Activated naive CD8-positive, alpha-beta T cell treated with anti-CD3 and anti-CD28 coated beads, Interleukin-2, amount 10 ng/mL, durations not matched to agents 7 days and 5 days (primary cell): ENCODE results near the gene TET1. TPM values are rescaled to one million over a fixed set of nuclear protein-coding genes. Genes with fewer than 3 reads are reported as not detected.
"Not testable (repeated sequence)": the region's sequence is repeated elsewhere in the genome, so short reads cannot be mapped to it uniquely, and the experiment has no call there.

ENCODE experiments used
- ATAC-seq: fragments of 150-1000 bp; cut with Tn5 transposase; one replicate; pipeline ENCODE4 v1.10.0; 2021; ENCODE audit warnings: low read depth, moderate library complexity
- POLR2A ChIA-PET: fragments of 350-600 bp; sonication (Branson Sonifier 250); formaldehyde crosslinking; loops from one replicate; lab custom pipeline; 2021; ENCODE audit warnings: antibody characterized with exemption; lab: Charles Lee
- DNase-seq: peaks from one replicate; pipeline ENCODE4 v3.0.0; 2021
- H3K27ac Mint-ChIP-seq: one replicate; pipeline ENCODE4 v1.8.0; 2022; ENCODE audit warnings: mild to moderate bottlenecking, mixed read lengths
- H3K27me3 Mint-ChIP-seq: one replicate; pipeline ENCODE4 v1.8.0; 2022; ENCODE audit warnings: mild to moderate bottlenecking, moderate library complexity, mixed read lengths
- H3K36me3 Mint-ChIP-seq: one replicate; pipeline ENCODE4 v1.8.0; 2021; ENCODE audit warnings: mild to moderate bottlenecking, mixed read lengths
- H3K4me1 Mint-ChIP-seq: one replicate; pipeline ENCODE4 v1.8.0; 2021; ENCODE audit warnings: mixed read lengths
- H3K4me3 Mint-ChIP-seq: one replicate; pipeline ENCODE4 v1.8.0; 2022; ENCODE audit warnings: mild to moderate bottlenecking, moderate library complexity, mixed read lengths
- H3K9me3 Mint-ChIP-seq: one replicate; pipeline ENCODE4 v1.8.0; 2021; ENCODE audit warnings: mixed read lengths
- total RNA-seq, 2 experiments: library from RNA; stranded (reverse); gene quantifications; one replicate each; pipeline ENCODE4 v1.2.3, GENCODE V29; 2021

TET1 gene
- 1 to 10 TPM; 3.8 to 4.1 TPM for total RNA-seq

DNA sequence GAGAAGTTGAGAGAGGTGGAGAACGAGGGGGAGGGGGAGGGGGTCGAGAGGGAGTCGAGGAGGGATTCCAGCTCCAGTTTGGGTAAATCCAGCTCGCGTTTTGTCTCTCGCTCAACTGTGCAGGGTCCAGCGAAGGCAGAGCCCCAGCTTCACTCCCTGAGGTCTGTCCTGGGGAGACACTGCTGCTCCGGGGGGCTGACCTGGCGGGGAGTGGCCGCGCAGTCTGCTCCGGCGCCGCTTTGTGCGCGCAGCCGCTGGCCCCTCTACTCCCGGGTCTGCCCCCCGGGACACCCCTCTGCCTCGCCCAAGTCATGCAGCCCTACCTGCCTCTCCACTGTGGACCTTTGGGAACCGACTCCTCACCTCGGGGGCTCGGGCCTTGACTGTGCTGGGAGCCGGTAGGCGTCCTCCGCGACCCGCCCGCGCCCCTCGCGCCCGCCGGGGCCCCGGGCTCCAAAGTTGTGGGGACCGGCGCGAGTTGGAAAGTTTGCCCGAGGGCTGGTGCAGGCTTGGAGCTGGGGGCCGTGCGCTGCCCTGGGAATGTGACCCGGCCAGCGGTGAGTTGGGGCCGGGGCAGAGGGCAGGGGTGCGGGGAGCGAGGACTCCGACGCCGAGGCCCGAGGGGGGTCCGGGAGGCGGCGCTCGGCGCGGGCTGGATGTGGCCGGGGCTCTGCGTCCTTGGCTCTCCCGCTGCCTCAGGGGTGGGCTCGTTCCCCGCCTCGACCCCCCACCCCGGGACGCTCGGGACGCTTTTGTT is at the start of gene TET1:
TET1 (plus strand) TSS at position 152 of the 757 bp plus-strand sequence. CDS start 12,002 bp downstream, outside the sequence.
- DNase-seq: peak; percentile 52
- Mint-ChIP-seq H3K36me3 (no peaks in the 10 kb centered on the region), H3K4me3 (peak within 1 kb of the TSS; percentile 78), H3K27me3 (peaks cover 71% of the 10 kb centered on the region), H3K4me1 (peaks cover 24% of the 10 kb centered on the region), H3K9me3 (no peaks in the 10 kb centered on the region), H3K27ac (no peak within 1 kb of the TSS)
- POLR2A ChIA-PET: interaction anchor here (0.6 to 1.4 kb wide), 6 partner anchors 36 to 340 kb away, joined by 3 to 8 read pairs (median 4); no protein-coding TSS in a partner anchor
- peak; percentile 51 for ATAC-seq

- DNase-seq, ATAC-seq, H3K9me3 Mint-ChIP-seq, H3K4me1 Mint-ChIP-seq, H3K36me3 Mint-ChIP-seq, H3K4me3 Mint-ChIP-seq, POLR2A ChIA-PET, H3K27me3 Mint-ChIP-seq, H3K27ac Mint-ChIP-seq: not testable (repeated sequence)
These were observed 43.9 kb upstream of the TET1 start for GRCh38 chr10:68516216-68516615.

DNA sequence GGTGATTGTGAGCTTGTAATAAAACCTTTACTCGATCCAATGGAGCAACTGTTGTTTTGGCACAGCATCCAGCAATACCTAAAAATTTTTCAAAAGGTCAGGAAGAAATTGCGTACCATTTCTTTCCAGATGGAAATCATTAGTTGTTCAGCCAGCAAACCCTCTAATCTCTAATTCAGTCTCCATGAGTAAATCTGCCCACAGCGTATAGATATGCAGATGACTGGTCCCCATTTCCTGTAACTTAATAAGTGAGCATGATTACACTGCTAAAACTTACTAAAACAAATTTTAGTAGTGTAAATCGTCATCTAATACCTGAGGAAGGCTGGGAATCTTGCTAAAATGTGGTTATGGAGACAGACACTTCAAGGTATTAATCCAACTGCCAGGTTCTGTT is 43.4 kb upstream of the TET1 start:
- peaks cover 1% of the 10 kb centered on the region for H3K4me1 Mint-ChIP-seq
- no peak overlapping the region for H3K4me3 Mint-ChIP-seq
- H3K9me3 Mint-ChIP-seq: no peaks in the 10 kb centered on the region
- no peak for ATAC-seq
- DNase-seq: no peak
- H3K27ac Mint-ChIP-seq: no peak overlapping the region
- no peaks in the 10 kb centered on the region for H3K27me3 Mint-ChIP-seq
- no peaks in the 10 kb centered on the region for H3K36me3 Mint-ChIP-seq
- POLR2A ChIA-PET: no interaction called here

DNA sequence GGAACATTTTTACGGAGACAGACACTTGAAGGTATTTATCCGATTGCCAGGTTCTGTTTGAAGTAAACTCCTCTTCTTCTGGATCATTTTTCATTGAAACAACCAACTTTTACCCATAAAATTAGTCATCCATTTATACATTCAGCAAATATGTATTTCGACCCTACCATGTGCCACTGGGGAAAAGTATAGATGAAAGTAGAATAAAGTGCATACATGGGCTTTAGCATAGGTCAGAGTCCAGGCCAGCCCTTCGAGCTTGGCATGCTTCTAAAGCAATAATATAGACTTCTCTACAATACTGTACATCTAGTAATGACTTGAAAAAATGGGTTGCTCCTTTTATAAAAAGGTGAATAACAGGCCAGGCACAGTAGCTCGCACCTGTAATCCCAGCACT is 42.9 kb upstream of the TET1 start:
- DNase-seq: no peak
- ATAC-seq: no peak
- Mint-ChIP-seq H3K27me3 (no peaks in the 10 kb centered on the region), H3K36me3 (peaks cover 2% of the 10 kb centered on the region), H3K9me3 (no peaks in the 10 kb centered on the region), H3K4me3 (no peak overlapping the region), H3K27ac (no peak overlapping the region), H3K4me1 (peaks cover 1% of the 10 kb centered on the region)
- POLR2A ChIA-PET: no interaction called here

DNA sequence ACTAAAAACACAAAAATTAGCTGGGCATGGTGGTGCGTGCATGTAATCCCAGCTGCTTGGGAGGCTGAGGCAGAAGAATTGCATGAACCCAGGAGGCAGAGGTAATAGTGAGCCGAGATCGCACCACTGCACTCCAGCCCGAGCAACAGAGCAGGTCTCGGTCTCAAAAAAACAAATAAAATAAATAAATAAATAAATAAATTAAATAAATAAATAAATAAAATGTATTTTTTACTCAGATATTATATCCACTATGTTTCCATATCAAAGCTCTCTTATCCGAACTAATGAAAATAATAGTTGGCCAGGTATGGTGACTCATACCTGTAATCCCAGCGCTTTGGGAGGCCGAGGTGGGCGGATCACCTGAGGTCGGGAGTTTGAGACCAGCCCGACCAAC is 41.5 kb upstream of the TET1 start:
- H3K4me3 Mint-ChIP-seq, DNase-seq, H3K4me1 Mint-ChIP-seq, H3K27ac Mint-ChIP-seq, H3K27me3 Mint-ChIP-seq, H3K9me3 Mint-ChIP-seq, H3K36me3 Mint-ChIP-seq, ATAC-seq: not testable (repeated sequence)
- POLR2A ChIA-PET: interaction anchor here (0.6 kb wide), 1 partner anchor 67 kb away, joined by 4 read pairs; no protein-coding TSS in a partner anchor

GRCh38 chr10:68525490-68526038 is 34.6 kb upstream of the TET1 start:
- not testable (repeated sequence) for H3K4me3 Mint-ChIP-seq

GRCh38 chr10:68526634-68527307 is 33.4 kb upstream of the TET1 start:
- no peak for DNase-seq

More at GRCh38 chr10:68525490-68526038, 34.6 kb upstream of the TET1 start:
- H3K4me1 Mint-ChIP-seq, ATAC-seq, H3K9me3 Mint-ChIP-seq, POLR2A ChIA-PET, H3K27ac Mint-ChIP-seq, H3K27me3 Mint-ChIP-seq, DNase-seq, H3K36me3 Mint-ChIP-seq: not testable (repeated sequence)

DNA sequence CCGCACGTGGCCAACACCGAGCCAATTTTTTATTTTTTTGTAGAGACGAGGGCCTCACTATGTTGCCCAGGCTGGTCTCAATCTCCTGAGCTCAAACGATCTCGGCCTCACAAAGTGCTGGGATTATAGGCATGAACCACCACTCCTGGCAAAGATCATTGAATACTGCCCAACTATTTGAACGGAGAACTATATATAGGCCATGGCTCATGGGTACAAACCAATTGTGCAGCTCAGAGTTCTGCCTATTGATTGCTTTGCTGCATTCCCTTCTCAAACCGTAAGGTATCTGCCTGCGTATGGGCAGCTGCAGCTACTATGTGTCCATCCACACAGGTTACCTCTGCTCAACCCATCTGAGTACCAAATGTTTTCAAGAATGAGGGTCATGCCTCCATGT is 23.2 kb upstream of the TET1 start:
- Mint-ChIP-seq H3K4me3 (no peak overlapping the region), H3K36me3 (no peaks in the 10 kb centered on the region), H3K27me3 (no peaks in the 10 kb centered on the region), H3K9me3 (no peaks in the 10 kb centered on the region), H3K4me1 (no peaks in the 10 kb centered on the region), H3K27ac (no peak overlapping the region)
- ATAC-seq (no peak), DNase-seq (no peak)
- POLR2A ChIA-PET: no interaction called here

More at GRCh38 chr10:68526634-68527307, 33.4 kb upstream of the TET1 start:
- no peaks in the 10 kb centered on the region for H3K9me3 Mint-ChIP-seq
- H3K27me3 Mint-ChIP-seq: no peaks in the 10 kb centered on the region
- POLR2A ChIA-PET: no interaction called here
- H3K36me3 Mint-ChIP-seq: peaks cover 2% of the 10 kb centered on the region
- peaks cover 6% of the 10 kb centered on the region for H3K4me1 Mint-ChIP-seq
- peak overlapping the region; percentile 94 for H3K27ac Mint-ChIP-seq
- ATAC-seq: no peak
- peak overlapping the region; percentile 97 for H3K4me3 Mint-ChIP-seq

- Mint-ChIP-seq H3K9me3 (no peaks in the 10 kb centered on the region), H3K4me3 (no peak overlapping the region), H3K27me3 (no peaks in the 10 kb centered on the region), H3K36me3 (no peaks in the 10 kb centered on the region), H3K27ac (no peak overlapping the region), H3K4me1 (no peaks in the 10 kb centered on the region)
- ATAC-seq (no peak), DNase-seq (no peak)
- POLR2A ChIA-PET: interaction anchor here (0.7 kb wide), 1 partner anchor 24 kb away, joined by 3 read pairs; no protein-coding TSS in a partner anchor
These were observed 22.3 kb upstream of the TET1 start for GRCh38 chr10:68537796-68538195.

GRCh38 chr10:68543004-68543918 is 16.9 kb upstream of the TET1 start:
- Mint-ChIP-seq H3K4me3 (no peak overlapping the region), H3K27ac (no peak overlapping the region), H3K27me3 (peaks cover 4% of the 10 kb centered on the region), H3K36me3 (no peaks in the 10 kb centered on the region), H3K4me1 (no peaks in the 10 kb centered on the region), H3K9me3 (no peaks in the 10 kb centered on the region)
- ATAC-seq (no peak), DNase-seq (no peak)
- POLR2A ChIA-PET: no interaction called here

DNA sequence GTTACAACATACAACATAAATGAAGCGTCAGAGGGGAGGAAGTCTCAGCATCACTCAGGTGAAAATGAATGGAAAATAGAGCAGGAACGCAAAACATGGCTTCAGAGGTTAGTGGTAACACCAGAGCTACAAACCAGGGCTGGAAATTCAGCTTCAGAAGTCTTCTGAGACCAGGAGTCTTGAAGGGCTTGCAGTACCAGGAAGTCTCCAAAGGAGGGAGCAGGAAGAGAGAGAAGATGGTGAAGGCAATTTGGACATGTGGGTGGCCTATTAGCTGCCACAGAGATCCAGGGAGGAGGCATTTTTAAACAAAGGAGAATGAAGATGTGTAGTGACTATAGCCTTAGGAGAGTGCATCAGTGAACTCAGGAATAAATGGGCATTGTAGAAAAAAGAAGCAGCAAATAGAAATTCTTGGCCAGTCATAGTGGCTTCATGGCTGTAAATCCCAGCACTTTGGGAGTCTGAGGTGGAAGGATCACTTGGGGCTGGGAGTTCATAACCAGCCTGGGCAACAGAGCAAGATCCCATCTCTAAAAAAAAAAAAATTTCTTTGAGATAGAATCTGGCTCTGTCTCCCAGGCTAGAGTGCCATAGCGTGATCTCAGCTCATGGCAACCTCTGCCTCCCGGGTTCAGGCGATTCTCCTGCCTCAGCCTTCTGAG is 9.3 kb upstream of the TET1 start:
- DNase-seq: no peak
- Mint-ChIP-seq H3K27ac (no peak overlapping the region), H3K36me3 (no peaks in the 10 kb centered on the region), H3K9me3 (no peaks in the 10 kb centered on the region), H3K27me3 (no peaks in the 10 kb centered on the region), H3K4me3 (no peak overlapping the region), H3K4me1 (no peaks in the 10 kb centered on the region)
- peak; percentile 85 for ATAC-seq
- POLR2A ChIA-PET: interaction anchor here (0.6 to 1.3 kb wide), 2 partner anchors 79 to 350 kb away, joined by 3 read pairs; partner anchors contain the start of genes DDX50 and DNA2

- no peaks in the 10 kb centered on the region for H3K9me3 Mint-ChIP-seq
- DNase-seq: no peak
- no peaks in the 10 kb centered on the region for H3K36me3 Mint-ChIP-seq
- no peak overlapping the region for H3K27ac Mint-ChIP-seq
- H3K4me1 Mint-ChIP-seq: no peaks in the 10 kb centered on the region
- POLR2A ChIA-PET: no interaction called here
- peaks cover 14% of the 10 kb centered on the region for H3K27me3 Mint-ChIP-seq
- no peak for ATAC-seq
- no peak overlapping the region for H3K4me3 Mint-ChIP-seq
These were observed 7.0 kb upstream of the TET1 start for GRCh38 chr10:68553138-68553537.
